Measurements from ENCODE around the gene FAM83B. TPM values are rescaled to one million over a fixed set of nuclear protein-coding genes. Genes with fewer than 3 reads are reported as not detected.
"Not testable (repeated sequence)": the region's sequence is repeated elsewhere in the genome, so short reads cannot be mapped to it uniquely, and the experiment has no call there.

FAM83B gene
- total RNA-seq, 4 donors from 2014 or later: 116 to 152 (median 129) TPM

GRCh38 chr6:54877713-54878317 is 31.2 kb downstream of the FAM83B start:
- H3K4me3 ChIP-seq (ENCODE audit: low read depth, poor library complexity, severe bottlenecking): no peak overlapping the region
- DNase-seq (ENCODE audit: low spot score in 2 of 2): no peak
- intact Hi-C loops (cut with DNase I; ENCODE audit: low total_unique reads): no loop called here
- WGBS, 2 donors: 87 to 92% methylated on average over 5 of the region's 5 CpGs
- no peak for TF ChIP-seq POLR2A (IDR thresholded peaks at IDR 0.05)
- no peak for TF ChIP-seq CTCF (IDR thresholded peaks at IDR 0.05)

- intact Hi-C loops (cut with DNase I; ENCODE audit: low total_unique reads): no loop called here
- 79 to 91% methylated on average over 2 of the region's 2 CpGs for WGBS, 2 donors
- DNase-seq (ENCODE audit: low spot score in 2 of 2): no peak
- TF ChIP-seq CTCF (IDR thresholded peaks at IDR 0.05) (no peak), POLR2A (IDR thresholded peaks at IDR 0.05) (no peak)
- no peak overlapping the region for H3K4me3 ChIP-seq (ENCODE audit: low read depth, poor library complexity, severe bottlenecking)
These were observed 32.1 kb downstream of the FAM83B start for GRCh38 chr6:54878718-54879117.

- intact Hi-C loops (cut with DNase I; ENCODE audit: low total_unique reads): no loop called here
- no peak for TF ChIP-seq CTCF (IDR thresholded peaks at IDR 0.05)
- no peak for TF ChIP-seq POLR2A (IDR thresholded peaks at IDR 0.05)
- no peak overlapping the region for H3K4me3 ChIP-seq (ENCODE audit: low read depth, poor library complexity, severe bottlenecking)
- DNase-seq (ENCODE audit: low spot score in 2 of 2): no peak
- 65 to 69% methylated on average over 8 of the region's 8 CpGs for WGBS, 2 donors
These were observed 32.8 kb downstream of the FAM83B start for GRCh38 chr6:54879188-54879985.

- H3K4me3 ChIP-seq (ENCODE audit: low read depth, poor library complexity, severe bottlenecking): no peak overlapping the region
- intact Hi-C loops (cut with DNase I; ENCODE audit: low total_unique reads): no loop called here
- TF ChIP-seq CTCF (IDR thresholded peaks at IDR 0.05): no peak
- 23 to 48% methylated on average over 1 of the region's 1 CpG for WGBS, 2 donors
- DNase-seq (ENCODE audit: low spot score in 2 of 2): no peak
These were observed 34.6 kb downstream of the FAM83B start for GRCh38 chr6:54881067-54881730.

- DNase-seq (ENCODE audit: low spot score in 2 of 2); H3K4me3 ChIP-seq (ENCODE audit: low read depth, poor library complexity, severe bottlenecking); intact Hi-C loops (cut with DNase I; ENCODE audit: low total_unique reads): not testable (repeated sequence)
- 94 to 96% methylated on average over 3 of the region's 3 CpGs for WGBS, 2 donors
These were observed 35.3 kb downstream of the FAM83B start for GRCh38 chr6:54881891-54882290.

- intact Hi-C loops (cut with DNase I; ENCODE audit: low total_unique reads): no loop called here
- no peak for DNase-seq (ENCODE audit: low spot score in 2 of 2)
- 83% methylated on average over 4 of the region's 4 CpGs for WGBS, 2 donors
- no peak overlapping the region for H3K4me3 ChIP-seq (ENCODE audit: low read depth, poor library complexity, severe bottlenecking)
- no peak for TF ChIP-seq POLR2A (IDR thresholded peaks at IDR 0.05)
- TF ChIP-seq CTCF (IDR thresholded peaks at IDR 0.05): no peak
These were observed 40.5 kb downstream of the FAM83B start for GRCh38 chr6:54886932-54887584.
